H54 (cell line): Measurements from ENCODE around the gene CLK2.
"Not testable (repeated sequence)": the region's sequence is repeated elsewhere in the genome, so short reads cannot be mapped to it uniquely, and the experiment has no call there.

Experiments
- DNase-seq: peaks from one replicate; pipeline ENCODE4 v3.0.0; 2011; ENCODE audit warnings: low spot score, mixed read lengths; ENCODE audit not compliant: insufficient read length
- FAIRE-seq: peaks from 3 replicates; lab custom pipeline; 2011; peaks lifted over from hg19 to GRCh38; lab: Jason Lieb, UNC
- POLR2A ChIP-seq: IDR thresholded peaks from 2 replicates; pipeline ENCODE4 v1.6.1; 2011; ENCODE audit warnings: low read depth, mild to moderate bottlenecking, low read length

CLK2 gene

DNA sequence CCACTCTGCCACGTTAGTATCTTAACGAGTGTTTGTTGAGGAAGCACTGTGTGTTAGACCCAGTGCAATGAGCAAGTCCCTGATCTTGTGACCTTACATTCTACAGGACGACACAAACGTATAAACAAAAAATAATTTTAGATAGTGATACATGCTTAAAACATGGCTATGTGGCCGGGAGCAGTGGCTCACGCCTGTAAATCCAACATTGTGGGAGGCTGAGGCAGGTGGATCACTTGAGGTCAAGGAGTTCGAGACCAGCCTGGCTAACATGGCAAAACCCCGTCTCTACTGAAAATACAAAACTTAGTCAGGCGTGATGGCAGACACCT lies 45.2 kb downstream of the CLK2 start:
- FAIRE-seq, result no peak
- DNase-seq, result no peak
- TF ChIP-seq POLR2A, result no peak

DNA sequence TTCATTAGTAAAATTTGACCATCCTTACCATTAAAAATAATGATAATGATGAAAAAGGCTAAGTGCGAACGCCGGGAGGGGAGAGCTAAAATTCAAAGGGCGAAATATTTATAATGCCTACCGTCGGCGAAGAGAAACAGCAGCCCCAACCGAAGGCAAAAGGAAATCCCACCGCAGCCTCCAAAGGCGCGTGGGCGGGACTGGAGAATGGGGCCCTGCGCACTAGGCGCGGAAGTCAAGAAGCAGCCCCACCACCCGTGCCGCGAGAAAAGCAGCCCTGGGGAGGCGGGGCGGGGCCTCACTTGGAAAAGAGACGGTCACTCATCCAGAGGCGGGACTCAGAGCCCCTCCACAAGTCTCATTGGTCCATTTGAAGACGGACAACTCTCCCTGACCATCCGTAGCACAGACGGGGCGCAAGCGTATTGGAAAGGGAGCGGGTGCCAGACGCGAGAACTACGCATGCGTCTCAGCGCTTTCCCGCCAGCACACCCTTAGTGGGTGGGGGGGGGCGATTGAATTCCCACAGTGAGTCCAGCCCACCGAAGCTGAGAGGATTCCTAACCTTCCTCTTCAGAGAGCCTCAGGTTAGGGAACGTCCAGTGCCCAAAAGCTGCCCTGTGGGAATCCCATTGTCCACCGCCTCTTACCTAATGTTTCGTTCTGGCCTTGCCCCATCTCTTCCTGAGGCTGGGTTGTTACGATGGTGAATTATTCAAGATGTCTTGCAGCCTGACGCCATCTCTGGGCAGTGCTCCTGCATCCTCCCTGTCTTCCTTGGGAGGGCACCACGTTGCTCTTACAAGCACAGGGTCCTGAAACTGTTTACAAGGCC lies 45.8 kb downstream of the CLK2 start:
- FAIRE-seq, result no peak

DNA sequence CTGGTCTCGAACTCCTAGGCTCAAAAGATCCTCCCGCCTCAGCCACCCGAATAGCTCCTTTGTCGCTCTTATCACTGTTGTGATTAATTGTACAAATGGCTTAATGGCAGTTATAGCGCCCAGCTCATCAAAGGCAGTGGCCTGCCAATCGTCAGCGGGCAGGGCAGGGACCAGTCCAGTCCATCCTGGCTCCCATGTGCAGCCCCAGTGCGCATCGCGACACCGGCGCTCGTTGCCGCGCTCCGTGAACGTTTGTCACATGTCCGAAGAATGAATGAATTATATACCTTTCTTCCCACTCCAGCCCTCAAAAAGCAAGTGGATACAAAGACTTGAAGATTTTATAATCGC lies 46.4 kb downstream of the CLK2 start:
- FAIRE-seq, result no peak
- no peak for DNase-seq
- TF ChIP-seq POLR2A, result 0 out of 2 replicates have a peak, but pooled peaks have one; percentile 16

More for the DNA sequence above, 45.8 kb downstream of the CLK2 start:
- TF ChIP-seq POLR2A, result peak; percentile 89
- peak; percentile 94 for DNase-seq

DNA sequence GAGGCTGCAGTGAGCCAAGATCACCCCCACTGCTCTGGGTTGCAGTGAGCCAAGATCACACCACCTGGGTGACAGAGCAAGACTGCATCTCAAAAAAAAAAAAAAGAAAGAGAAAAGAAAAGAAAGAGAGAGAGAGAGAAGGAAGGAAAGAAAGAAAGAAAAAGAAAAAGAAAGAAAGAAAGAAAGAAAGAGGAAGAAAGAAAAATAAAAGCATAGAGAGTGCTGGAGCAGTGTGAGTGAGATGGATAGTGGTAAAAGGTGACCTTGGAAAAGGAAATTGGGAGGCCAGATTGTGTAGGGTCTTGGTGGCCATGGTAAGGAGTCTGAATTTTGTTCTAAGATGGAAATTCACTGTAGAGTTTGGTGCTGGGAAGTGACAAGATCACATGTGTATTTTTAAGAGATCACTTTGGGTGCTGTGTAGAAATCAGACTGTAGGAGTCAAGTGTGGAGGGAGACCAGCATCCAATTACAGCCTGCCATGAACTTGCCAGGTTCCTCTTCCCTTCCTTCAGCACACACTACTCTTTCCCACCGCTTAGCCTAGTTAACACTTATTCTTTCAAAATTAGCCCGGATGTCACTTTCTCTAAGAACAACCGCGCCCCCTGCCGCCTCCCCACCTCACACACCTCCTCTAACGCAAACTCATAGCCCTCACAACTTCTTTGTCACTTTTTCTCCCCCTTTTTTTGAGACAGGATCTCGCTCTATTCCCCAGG lies 47.0 kb downstream of the CLK2 start:
- no peak for DNase-seq
- no peak for TF ChIP-seq POLR2A
- FAIRE-seq, result no peak

DNA sequence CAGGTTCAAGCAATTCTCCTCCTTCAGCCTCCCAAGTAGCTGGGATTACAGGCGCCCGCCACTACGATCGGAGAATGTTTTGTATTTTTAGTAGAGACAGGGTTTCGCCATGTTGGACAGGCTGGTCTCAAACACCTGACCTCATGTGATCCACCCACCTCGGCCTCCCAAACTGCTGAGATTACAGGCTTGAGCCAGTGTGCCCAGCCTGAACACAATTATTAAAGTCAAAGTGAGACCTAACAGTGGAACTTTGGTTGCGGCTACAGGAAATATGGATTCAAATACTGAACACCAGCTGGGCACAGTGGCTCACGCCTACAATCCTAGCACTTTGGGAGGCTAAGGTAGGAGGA lies 47.9 kb downstream of the CLK2 start:
- FAIRE-seq, DNase-seq: not testable (repeated sequence)

DNA sequence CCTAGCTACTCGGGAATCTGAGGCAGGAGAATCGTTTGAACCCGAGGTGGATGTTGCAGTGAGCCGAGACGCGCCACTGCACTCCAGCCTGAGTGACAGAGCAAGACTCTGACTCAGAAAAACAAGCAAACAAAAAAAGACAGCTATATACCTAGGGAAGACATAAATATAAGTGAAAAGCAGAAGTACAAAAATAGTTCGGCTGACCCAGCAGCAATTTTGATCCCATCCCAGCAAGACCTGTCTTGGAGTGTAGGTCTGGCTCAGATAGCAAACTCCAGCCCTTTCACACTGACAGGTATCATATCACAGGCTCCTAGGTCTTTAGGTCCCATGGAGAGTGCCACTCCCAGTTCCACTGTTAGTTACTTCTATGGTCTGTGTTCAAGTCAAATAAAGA lies 50.3 kb downstream of the CLK2 start:
- no peak for FAIRE-seq
- no peak for TF ChIP-seq POLR2A
- DNase-seq, result no peak

DNA sequence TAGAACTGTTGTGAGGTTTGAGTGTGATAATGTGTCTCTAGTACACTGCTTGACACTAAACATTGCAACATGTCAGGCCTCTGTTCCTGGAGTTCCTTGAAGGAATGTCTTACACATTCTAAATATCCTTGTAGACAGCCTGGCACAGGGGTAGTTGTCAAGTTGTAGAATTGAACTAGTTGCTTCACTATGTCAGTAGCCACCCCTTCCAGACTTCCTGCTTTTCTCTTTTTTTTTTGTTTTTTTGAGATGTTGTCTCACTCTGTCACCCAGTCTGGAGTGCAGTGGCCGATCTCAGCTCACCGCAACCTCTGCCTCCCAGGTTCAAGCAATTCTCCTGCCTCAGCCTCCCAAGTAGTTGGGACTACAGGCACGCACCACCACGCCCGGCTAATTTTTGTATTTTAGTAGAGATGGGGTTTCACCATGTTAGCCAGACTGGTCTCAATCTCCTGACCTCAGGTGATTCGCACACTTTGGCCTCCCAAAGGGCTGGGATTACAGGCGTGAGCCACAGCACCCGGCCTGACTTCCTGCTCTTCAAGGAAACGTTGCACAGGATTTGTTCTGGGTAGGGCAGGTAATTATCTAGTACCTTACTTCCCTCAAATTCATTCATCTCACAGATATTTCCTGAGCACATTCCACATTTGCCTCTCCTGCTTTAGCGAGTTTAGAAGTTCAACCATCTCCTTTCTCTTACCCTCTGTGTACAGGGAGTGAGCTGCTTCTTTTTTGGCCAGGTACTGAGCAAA lies 52.9 kb downstream of the CLK2 start:
- not testable (repeated sequence) for DNase-seq, FAIRE-seq

DNA sequence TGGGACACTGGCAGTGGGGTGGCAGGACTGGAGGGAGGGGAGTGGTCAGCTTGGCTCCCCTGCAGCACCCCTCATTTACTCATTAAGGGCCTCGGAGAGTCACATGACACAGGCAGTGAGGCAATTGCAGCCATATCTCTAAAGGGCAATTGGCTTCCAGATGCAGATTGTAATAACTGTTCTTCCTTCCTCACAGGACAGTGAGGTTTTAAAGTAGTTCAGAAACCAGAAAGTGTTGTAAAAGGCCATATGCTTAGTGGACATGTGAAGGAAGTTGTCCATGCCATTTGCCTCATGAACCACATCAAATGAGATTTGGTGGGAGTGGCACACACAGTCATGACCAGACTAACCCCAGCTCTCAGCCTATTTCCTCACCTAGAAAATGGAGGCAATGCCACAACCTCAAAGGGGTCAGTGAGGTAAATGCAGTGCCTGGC lies 53.7 kb downstream of the CLK2 start:
- no peak for TF ChIP-seq POLR2A
- FAIRE-seq (no peak), DNase-seq (no peak)

DNA sequence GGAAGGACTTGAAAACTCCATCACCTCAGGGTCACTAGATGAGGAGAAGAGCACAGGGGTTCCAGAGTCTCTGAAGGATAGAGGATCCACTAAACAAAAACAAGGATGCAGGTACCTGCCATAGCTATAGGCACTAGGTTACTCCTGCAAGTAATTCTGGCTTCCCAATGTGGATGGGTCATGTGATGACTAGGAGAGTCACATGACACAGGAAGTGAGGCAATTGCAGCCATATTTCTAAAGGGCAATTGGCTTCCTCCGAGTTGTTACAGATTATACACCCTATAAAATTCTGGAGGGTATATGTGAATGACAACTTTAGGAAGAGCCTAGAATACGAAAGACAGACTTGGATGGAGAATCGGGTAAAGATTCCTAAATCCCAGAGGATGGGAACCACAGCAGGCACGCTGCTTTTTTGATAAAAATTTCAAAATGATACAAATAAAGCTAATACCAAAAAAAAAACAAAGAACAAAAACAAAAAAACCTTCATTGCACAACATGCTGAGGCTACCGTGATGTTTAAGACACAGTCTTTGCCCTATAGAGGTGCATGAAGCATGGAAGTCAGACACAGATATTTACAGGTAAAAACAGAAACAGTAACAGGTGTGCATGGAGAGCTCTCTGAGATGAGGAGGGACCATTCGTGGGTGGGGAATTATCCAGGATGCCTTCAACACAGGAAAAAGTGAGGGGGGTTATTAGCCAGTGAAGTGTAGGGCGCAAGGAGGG lies 54.3 kb downstream of the CLK2 start:
- TF ChIP-seq POLR2A, result no peak
- FAIRE-seq (no peak), DNase-seq (no peak)

DNA sequence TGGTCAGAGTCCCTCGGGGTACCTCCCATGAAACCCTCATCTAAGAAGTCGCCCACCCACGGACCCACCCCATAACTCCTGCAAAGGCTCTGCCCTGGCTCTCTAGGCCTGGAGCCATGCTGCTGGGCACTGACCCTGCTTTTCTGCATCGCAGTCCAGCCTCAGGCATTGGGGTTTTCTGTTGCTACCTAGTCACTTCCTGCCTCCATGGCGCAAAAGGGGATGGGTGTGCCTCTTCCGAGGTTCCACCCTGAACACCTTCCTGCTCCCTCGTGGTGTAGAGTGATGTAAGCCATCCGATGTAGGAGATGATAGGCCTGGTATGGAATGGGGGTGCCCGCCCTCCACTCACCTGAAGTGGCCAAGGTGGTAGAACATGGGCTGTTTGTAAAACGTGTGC lies 58.6 kb downstream of the CLK2 start:
- not testable (repeated sequence) for FAIRE-seq, DNase-seq
